Measurements from ENCODE around the gene CTAG1B. TPM values are rescaled to one million over a fixed set of nuclear protein-coding genes. Genes with fewer than 3 reads are reported as not detected.
"Not testable (repeated sequence)": the region's sequence is repeated elsewhere in the genome, so short reads cannot be mapped to it uniquely, and the experiment has no call there.

CTAG1B gene
- total RNA-seq, 1 donor from 2014 or later: not detected

- Histone ChIP-seq H3K36me3 (ENCODE audit: insufficient read depth, low read length) (no peaks in the 10 kb centered on the region), H3K79me2 (ENCODE audit: insufficient read depth, low read length) (no peaks in the 10 kb centered on the region), H3K9me3 (ENCODE audit: insufficient read depth, low read depth, low read length) (no peaks in the 10 kb centered on the region), H3K4me1 (ENCODE audit: insufficient read depth, low read length) (no peaks in the 10 kb centered on the region), H2AFZ (ENCODE audit: low read depth, low read length) (no peak overlapping the region), H3K27ac (ENCODE audit: low read depth, low read length) (no peak overlapping the region), H3K4me3 (ENCODE audit: insufficient read depth, low read depth, low read length) (no peak overlapping the region), H4K20me1 (ENCODE audit: insufficient read depth, low read length) (no peaks in the 10 kb centered on the region), H3K4me2 (ENCODE audit: low read length) (no peak overlapping the region), H3K27me3 (ENCODE audit: insufficient read depth, low read length) (no peaks in the 10 kb centered on the region), H3K9ac (ENCODE audit: low read length) (no peak overlapping the region)
- Mint-ChIP-seq H3K4me3 (ENCODE audit: unreplicated experiment) (no peak overlapping the region), H3K36me3 (ENCODE audit: low read depth, unreplicated experiment) (no peaks in the 10 kb centered on the region), H3K27me3 (ENCODE audit: low read depth, unreplicated experiment) (peaks cover 3% of the 10 kb centered on the region), H3K9me3 (ENCODE audit: unreplicated experiment) (no peaks in the 10 kb centered on the region), H3K27ac (ENCODE audit: unreplicated experiment) (no peak overlapping the region), H3K4me1 (ENCODE audit: low read depth, unreplicated experiment) (no peaks in the 10 kb centered on the region)
- TF ChIP-seq EZH2 (IDR thresholded peaks at IDR 0.05; ENCODE audit: insufficient read depth, low read length) (no peak), CTCF (IDR thresholded peaks at IDR 0.05; ENCODE audit: insufficient read depth, low read depth, low read length) (no peak)
- DNase-seq (ENCODE audit: low read depth): no peak
- no peak for FAIRE-seq
Measured at GRCh38 chrX:154649503-154650220, 30.6 kb upstream of the CTAG1B start.

DNA sequence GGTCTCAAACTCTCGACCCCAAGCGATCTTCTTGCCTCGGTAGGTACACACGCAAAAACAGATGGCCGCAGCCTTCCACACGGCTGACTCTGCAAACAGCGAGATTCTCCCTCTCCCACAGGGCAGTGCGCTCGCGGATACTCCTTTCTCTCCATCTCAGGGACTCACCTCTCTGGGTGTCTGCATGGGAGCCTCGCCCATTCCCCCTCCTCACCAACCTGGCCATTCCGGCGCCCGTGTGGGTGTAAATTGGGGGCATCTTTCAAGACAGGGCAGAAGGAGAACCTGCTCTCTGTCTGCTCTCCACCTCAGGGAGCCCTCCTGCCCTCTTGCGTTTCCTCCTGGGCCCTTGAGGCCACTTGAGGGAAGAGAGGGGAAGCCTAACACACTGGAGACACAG is 29.8 kb upstream of the CTAG1B start:
- Mint-ChIP-seq H3K9me3 (ENCODE audit: unreplicated experiment) (no peaks in the 10 kb centered on the region), H3K27me3 (ENCODE audit: low read depth, unreplicated experiment) (peaks cover 3% of the 10 kb centered on the region), H3K4me3 (ENCODE audit: unreplicated experiment) (no peak overlapping the region), H3K27ac (ENCODE audit: unreplicated experiment) (no peak overlapping the region), H3K36me3 (ENCODE audit: low read depth, unreplicated experiment) (no peaks in the 10 kb centered on the region), H3K4me1 (ENCODE audit: low read depth, unreplicated experiment) (no peaks in the 10 kb centered on the region)
- Histone ChIP-seq H2AFZ (ENCODE audit: low read depth, low read length) (no peak overlapping the region), H4K20me1 (ENCODE audit: insufficient read depth, low read length) (no peaks in the 10 kb centered on the region), H3K79me2 (ENCODE audit: insufficient read depth, low read length) (no peaks in the 10 kb centered on the region), H3K4me3 (ENCODE audit: insufficient read depth, low read depth, low read length) (no peak overlapping the region), H3K4me2 (ENCODE audit: low read length) (no peak overlapping the region), H3K9ac (ENCODE audit: low read length) (no peak overlapping the region), H3K36me3 (ENCODE audit: insufficient read depth, low read length) (no peaks in the 10 kb centered on the region), H3K27ac (ENCODE audit: low read depth, low read length) (no peak overlapping the region), H3K9me3 (ENCODE audit: insufficient read depth, low read depth, low read length) (no peaks in the 10 kb centered on the region), H3K27me3 (ENCODE audit: insufficient read depth, low read length) (no peaks in the 10 kb centered on the region), H3K4me1 (ENCODE audit: insufficient read depth, low read length) (no peaks in the 10 kb centered on the region)
- DNase-seq (ENCODE audit: low read depth) (no peak), FAIRE-seq (no peak)
- TF ChIP-seq CTCF (IDR thresholded peaks at IDR 0.05; ENCODE audit: insufficient read depth, low read depth, low read length) (no peak), EZH2 (IDR thresholded peaks at IDR 0.05; ENCODE audit: insufficient read depth, low read length) (no peak)

GRCh38 chrX:154645745-154646378 is 26.8 kb upstream of the CTAG1B start:
- not testable (repeated sequence) for H3K9ac ChIP-seq (ENCODE audit: low read length); H3K27me3 Mint-ChIP-seq (ENCODE audit: low read depth, unreplicated experiment); H3K27ac ChIP-seq (ENCODE audit: low read depth, low read length); H3K79me2 ChIP-seq (ENCODE audit: insufficient read depth, low read length); H3K27me3 ChIP-seq (ENCODE audit: insufficient read depth, low read length); H3K4me1 ChIP-seq (ENCODE audit: insufficient read depth, low read length); H3K9me3 ChIP-seq (ENCODE audit: insufficient read depth, low read depth, low read length); H3K4me1 Mint-ChIP-seq (ENCODE audit: low read depth, unreplicated experiment); H3K27ac Mint-ChIP-seq (ENCODE audit: unreplicated experiment); H3K36me3 ChIP-seq (ENCODE audit: insufficient read depth, low read length); FAIRE-seq; H3K4me3 Mint-ChIP-seq (ENCODE audit: unreplicated experiment); H3K36me3 Mint-ChIP-seq (ENCODE audit: low read depth, unreplicated experiment); H2AFZ ChIP-seq (ENCODE audit: low read depth, low read length); H3K4me2 ChIP-seq (ENCODE audit: low read length); DNase-seq (ENCODE audit: low read depth); H3K9me3 Mint-ChIP-seq (ENCODE audit: unreplicated experiment); H3K4me3 ChIP-seq (ENCODE audit: insufficient read depth, low read depth, low read length); H4K20me1 ChIP-seq (ENCODE audit: insufficient read depth, low read length)

- not testable (repeated sequence) for H3K4me3 Mint-ChIP-seq (ENCODE audit: unreplicated experiment); H3K27me3 Mint-ChIP-seq (ENCODE audit: low read depth, unreplicated experiment); H3K36me3 ChIP-seq (ENCODE audit: insufficient read depth, low read length); H3K27me3 ChIP-seq (ENCODE audit: insufficient read depth, low read length); H3K4me1 ChIP-seq (ENCODE audit: insufficient read depth, low read length); FAIRE-seq; H3K9me3 Mint-ChIP-seq (ENCODE audit: unreplicated experiment); H3K79me2 ChIP-seq (ENCODE audit: insufficient read depth, low read length); DNase-seq (ENCODE audit: low read depth); H2AFZ ChIP-seq (ENCODE audit: low read depth, low read length); H3K4me2 ChIP-seq (ENCODE audit: low read length); H3K4me3 ChIP-seq (ENCODE audit: insufficient read depth, low read depth, low read length); H3K27ac ChIP-seq (ENCODE audit: low read depth, low read length); H4K20me1 ChIP-seq (ENCODE audit: insufficient read depth, low read length); H3K36me3 Mint-ChIP-seq (ENCODE audit: low read depth, unreplicated experiment); H3K4me1 Mint-ChIP-seq (ENCODE audit: low read depth, unreplicated experiment); H3K9ac ChIP-seq (ENCODE audit: low read length); H3K27ac Mint-ChIP-seq (ENCODE audit: unreplicated experiment); H3K9me3 ChIP-seq (ENCODE audit: insufficient read depth, low read depth, low read length)
Measured at GRCh38 chrX:154643708-154644107, 24.6 kb upstream of the CTAG1B start.

Measured in astrocyte (in vitro differentiated cells and primary cell).